ENCODE results near the gene CRAMP1. TPM values are rescaled to one million over a fixed set of nuclear protein-coding genes. Genes with fewer than 3 reads are reported as not detected.
"Not testable (repeated sequence)": the region's sequence is repeated elsewhere in the genome, so short reads cannot be mapped to it uniquely, and the experiment has no call there.

Gene CRAMP1
- total RNA-seq, 1 experiment from 2014 or later: 4.7 TPM

DNA sequence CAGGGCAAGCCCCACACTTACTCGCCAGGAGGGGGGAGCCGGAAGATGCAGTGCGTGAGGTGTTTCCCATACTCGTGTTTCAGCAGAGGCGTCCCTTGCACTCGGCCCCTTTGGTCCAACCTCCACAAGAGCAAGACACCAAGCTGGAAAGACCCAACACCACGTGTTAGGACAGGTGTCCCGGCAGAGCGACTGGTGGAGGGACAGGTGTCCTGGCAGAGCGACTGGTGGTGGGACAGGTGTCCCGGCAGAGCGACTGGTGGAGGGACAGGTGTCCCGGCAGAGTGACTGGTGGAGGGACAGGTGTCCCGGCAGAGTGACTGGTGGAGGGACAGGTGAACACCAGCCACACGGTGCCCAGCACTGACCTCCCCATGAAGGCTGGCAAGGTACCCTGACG, 19.7 kb upstream of the CRAMP1 start:
- in situ Hi-C loops (cut with HindIII; ENCODE audit: low pct_unique_long_range_greater_than_20kb, low sequenced_read_pairs): no loop called here
- no peak for DNase-seq (ENCODE audit: low read depth, low spot score)

- DNase-seq (ENCODE audit: low read depth, low spot score); in situ Hi-C loops (cut with HindIII; ENCODE audit: low pct_unique_long_range_greater_than_20kb, low sequenced_read_pairs): not testable (repeated sequence)
Measured at GRCh38 chr16:1595511-1595910, 16.6 kb upstream of the CRAMP1 start.

GRCh38 chr16:1596516-1596915, 15.6 kb upstream of the CRAMP1 start:
- in situ Hi-C loops (cut with HindIII; ENCODE audit: low pct_unique_long_range_greater_than_20kb, low sequenced_read_pairs): no loop called here
- no peak for DNase-seq (ENCODE audit: low read depth, low spot score)

DNA sequence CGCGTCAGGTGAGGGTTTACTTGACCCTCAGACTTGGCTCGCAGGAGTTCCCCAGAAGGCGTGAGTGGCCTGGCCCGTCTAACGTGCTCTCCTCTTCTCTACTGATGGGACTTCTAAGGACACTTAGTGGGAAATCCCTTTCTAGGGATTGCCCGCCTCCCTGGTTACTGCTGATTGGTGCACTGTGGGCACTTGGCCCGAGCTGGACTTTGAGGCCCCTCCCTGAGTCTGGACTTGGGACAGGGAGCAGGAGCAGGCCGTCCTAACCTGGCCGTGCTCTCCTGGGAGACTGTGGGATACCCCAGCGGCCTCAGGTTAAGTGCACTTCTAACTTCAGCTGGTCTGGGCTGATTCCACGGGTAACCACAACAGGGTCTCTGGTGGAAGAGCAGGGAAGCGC, 15.0 kb upstream of the CRAMP1 start:
- no peak for DNase-seq (ENCODE audit: low read depth, low spot score)
- in situ Hi-C loops (cut with HindIII; ENCODE audit: low pct_unique_long_range_greater_than_20kb, low sequenced_read_pairs): no loop called here

- no peak for DNase-seq (ENCODE audit: low read depth, low spot score)
- in situ Hi-C loops (cut with HindIII; ENCODE audit: low pct_unique_long_range_greater_than_20kb, low sequenced_read_pairs): no loop called here
Measured at GRCh38 chr16:1601031-1601430, 11.1 kb upstream of the CRAMP1 start.

GRCh38 chr16:1601489-1601888, 10.7 kb upstream of the CRAMP1 start:
- DNase-seq (ENCODE audit: low read depth, low spot score): no peak
- in situ Hi-C loops (cut with HindIII; ENCODE audit: low pct_unique_long_range_greater_than_20kb, low sequenced_read_pairs): no loop called here

DNA sequence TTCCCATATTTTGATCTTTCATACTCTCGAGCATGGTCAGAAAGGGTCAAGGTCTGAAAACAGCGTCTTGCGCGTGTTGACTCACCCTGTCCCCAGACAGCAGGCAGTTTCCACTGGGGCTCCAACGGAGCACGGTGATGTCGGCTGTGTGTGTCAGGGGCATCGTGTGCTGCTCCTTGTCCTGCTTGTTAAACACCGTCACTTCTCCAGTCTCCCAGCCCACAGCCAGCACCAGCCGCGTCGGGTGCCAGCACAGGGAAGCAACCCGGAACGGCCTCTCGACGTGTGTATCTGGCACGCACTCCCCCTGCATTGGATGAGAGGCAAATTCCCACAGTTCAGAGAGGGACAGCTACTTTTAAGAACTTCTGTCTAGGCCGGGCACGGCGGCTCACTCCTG, 9.9 kb upstream of the CRAMP1 start:
- in situ Hi-C loops (cut with HindIII; ENCODE audit: low pct_unique_long_range_greater_than_20kb, low sequenced_read_pairs): no loop called here
- no peak for DNase-seq (ENCODE audit: low read depth, low spot score)

GRCh38 chr16:1606774-1607173, 5.4 kb upstream of the CRAMP1 start:
- in situ Hi-C loops (cut with HindIII; ENCODE audit: low pct_unique_long_range_greater_than_20kb, low sequenced_read_pairs): no loop called here

GRCh38 chr16:1607971-1608370, 4.2 kb upstream of the CRAMP1 start:
- no peak for DNase-seq (ENCODE audit: low read depth, low spot score)
- in situ Hi-C loops (cut with HindIII; ENCODE audit: low pct_unique_long_range_greater_than_20kb, low sequenced_read_pairs): no loop called here

More at GRCh38 chr16:1606774-1607173, 5.4 kb upstream of the CRAMP1 start:
- no peak for DNase-seq (ENCODE audit: low read depth, low spot score)

DNA sequence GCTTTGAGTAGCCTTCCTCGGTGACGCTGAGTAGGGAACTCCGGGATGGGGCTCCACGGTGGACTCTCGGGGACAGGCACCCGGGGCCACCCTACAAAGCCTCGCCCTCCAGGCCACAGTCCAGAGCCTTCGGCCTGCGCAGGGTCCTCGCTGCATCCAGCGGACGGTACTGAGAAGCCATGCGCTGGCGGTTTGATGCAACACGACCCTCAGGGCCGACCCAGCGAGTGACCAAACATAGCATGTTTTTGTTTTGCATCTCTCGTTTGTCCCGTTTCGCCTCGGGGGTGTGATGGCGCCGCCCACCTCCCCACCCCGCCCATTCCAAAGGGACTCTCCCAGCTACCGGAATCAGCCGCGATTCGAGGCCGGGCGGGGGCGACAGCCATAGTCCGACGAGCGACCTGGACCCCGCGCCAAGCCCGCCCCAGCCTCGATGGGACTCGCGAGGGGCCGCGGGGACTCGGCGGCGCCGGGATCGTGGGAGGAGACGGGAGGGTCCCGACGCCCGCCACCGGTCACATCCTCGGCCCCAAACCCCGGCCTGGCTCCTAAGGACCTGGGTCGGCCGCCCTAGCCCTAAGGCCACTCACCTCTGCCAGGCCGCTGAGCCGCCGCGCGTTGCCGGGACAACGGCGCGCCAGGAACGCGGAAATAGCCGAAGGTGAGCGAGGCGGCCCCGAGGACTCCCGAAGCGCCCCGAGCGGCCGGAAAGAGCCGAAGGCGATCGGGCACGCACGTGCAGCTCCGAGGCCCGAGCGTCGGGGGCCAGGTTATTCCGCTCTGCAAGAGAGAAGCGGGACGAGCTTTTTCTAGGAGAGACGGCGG, 1.9 kb upstream of the CRAMP1 start:
- in situ Hi-C loops (cut with HindIII; ENCODE audit: low pct_unique_long_range_greater_than_20kb, low sequenced_read_pairs): no loop called here
- peak; percentile 81 for DNase-seq (ENCODE audit: low read depth, low spot score)

- in situ Hi-C loops (cut with HindIII; ENCODE audit: low pct_unique_long_range_greater_than_20kb, low sequenced_read_pairs): no loop called here
- DNase-seq (ENCODE audit: low read depth, low spot score): no peak
Measured at GRCh38 chr16:1610899-1611632, 1.1 kb upstream of the CRAMP1 start.

- DNase-seq (ENCODE audit: low read depth, low spot score): no peak
- in situ Hi-C loops (cut with HindIII; ENCODE audit: low pct_unique_long_range_greater_than_20kb, low sequenced_read_pairs): no loop called here
Measured at GRCh38 chr16:1613211-1613622, 1.1 kb downstream of the CRAMP1 start.

DNA sequence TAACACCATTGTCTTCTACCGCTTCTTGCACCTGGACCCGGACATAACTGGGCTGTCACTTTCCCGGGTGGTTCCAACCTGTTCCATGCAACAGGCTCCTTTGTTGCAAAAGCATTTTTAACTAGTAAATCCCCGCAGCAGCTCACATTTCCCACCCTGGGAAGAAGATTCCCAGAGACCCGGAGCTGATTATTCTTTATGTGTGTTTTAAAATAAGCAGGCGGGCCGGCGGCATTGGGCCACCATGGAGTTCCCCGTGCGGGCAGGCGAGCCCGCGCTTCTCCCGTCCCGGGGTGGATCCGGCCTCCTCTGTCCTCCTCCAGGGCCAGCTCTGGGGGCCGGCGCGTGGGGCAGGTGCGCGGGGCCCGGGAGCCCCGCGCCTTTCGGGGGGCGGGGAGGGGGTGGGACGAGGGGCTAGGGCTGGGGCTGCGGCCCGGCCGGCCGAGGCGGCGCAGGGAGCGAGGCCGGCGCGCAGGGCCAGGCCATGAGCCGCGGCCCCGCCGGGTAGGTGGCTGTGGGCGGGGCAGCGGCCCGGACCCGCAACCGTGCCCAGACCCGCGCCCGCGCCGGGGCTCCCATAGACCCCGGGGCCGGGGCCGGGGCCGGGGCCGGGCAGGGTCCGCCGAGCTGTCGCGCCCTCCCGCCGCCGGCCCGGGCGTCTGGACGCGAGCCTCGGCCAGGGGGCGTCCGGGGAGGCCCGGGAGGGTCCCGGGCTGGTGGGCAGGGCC, 1.7 kb downstream of the CRAMP1 start:
- in situ Hi-C loops (cut with HindIII; ENCODE audit: low pct_unique_long_range_greater_than_20kb, low sequenced_read_pairs): no loop called here
- DNase-seq (ENCODE audit: low read depth, low spot score): no peak

DNA sequence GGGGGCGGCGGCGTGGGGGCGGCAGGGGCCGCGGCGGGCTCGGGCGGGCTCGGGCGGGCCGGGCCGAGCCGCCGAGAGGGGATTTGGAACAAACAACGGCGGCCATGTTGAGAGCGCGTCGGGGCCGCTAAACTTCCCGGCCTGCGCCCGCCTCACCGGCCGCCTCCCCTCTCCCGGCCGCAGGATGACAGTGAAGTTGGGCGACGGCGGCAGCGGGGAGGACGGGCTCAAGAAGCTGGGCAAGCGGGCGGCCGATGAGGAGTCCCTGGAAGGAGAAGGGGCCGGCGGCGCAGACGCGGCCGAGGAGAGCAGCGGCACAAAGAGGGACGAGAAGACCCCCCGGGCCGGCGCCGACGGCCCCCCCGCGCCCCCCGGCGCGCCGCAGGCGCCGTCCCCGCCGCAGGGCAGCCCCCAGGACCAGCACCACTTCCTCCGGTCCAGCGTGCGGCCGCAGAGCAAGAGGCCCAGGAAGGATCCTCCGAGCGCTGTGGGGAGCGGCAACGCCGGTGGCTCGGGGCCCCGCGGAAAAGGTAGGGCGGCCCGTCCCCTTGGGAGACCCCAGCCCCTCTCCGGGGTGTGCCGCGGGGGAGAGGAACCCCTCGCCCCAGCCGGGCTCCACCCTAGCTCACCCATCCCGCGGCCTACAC, 2.4 kb downstream of the CRAMP1 start:
- in situ Hi-C loops (cut with HindIII; ENCODE audit: low pct_unique_long_range_greater_than_20kb, low sequenced_read_pairs): no loop called here
- DNase-seq (ENCODE audit: low read depth, low spot score): no peak

DNA sequence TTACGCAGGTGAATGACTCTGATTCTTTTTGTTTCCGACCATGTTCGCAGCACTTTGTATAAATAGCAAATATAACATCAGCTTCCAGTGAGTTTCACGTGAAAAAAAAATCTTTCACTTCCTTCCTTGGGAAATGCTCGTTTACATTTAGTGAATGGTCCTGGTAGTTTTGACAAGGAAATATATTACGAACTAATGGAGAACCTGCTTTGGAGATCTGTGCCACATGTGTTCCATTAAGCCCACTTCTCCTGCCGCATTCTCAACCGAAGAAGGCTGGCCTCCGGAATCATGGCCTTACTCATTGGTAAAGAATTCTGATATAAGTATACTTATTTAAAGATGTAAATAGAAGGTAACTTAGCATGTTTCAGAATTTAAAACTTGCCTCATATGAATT, 3.6 kb downstream of the CRAMP1 start:
- in situ Hi-C loops (cut with HindIII; ENCODE audit: low pct_unique_long_range_greater_than_20kb, low sequenced_read_pairs): no loop called here
- DNase-seq (ENCODE audit: low read depth, low spot score): no peak

- in situ Hi-C loops (cut with HindIII; ENCODE audit: low pct_unique_long_range_greater_than_20kb, low sequenced_read_pairs): no loop called here
- DNase-seq (ENCODE audit: low read depth, low spot score): no peak
Measured at GRCh38 chr16:1619976-1620375, 7.8 kb downstream of the CRAMP1 start.

DNA sequence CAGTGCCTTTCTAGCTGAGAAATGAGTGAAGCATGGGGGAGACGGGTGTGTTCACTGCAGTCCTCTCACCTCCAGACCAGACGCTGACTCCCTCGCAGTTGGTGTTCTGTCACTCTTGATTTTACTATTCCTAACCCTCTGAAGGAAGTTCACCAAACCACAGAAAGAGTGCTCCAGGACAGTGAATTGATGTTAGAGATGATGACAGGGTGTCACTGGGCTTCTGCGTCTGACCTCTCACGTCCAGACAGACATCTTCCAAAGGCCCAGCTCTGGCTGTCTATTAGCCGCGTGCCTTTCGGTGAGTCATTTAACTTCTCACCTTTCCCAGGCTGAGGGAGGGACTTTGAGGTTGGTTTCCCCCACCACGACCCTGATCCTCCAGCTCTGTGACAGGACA, 8.2 kb downstream of the CRAMP1 start:
- in situ Hi-C loops (cut with HindIII; ENCODE audit: low pct_unique_long_range_greater_than_20kb, low sequenced_read_pairs): no loop called here
- DNase-seq (ENCODE audit: low read depth, low spot score): no peak

- no peak for DNase-seq (ENCODE audit: low read depth, low spot score)
- in situ Hi-C loops (cut with HindIII; ENCODE audit: low pct_unique_long_range_greater_than_20kb, low sequenced_read_pairs): no loop called here
Measured at GRCh38 chr16:1621851-1622250, 9.7 kb downstream of the CRAMP1 start.

All from SK-MEL-5 (cell line).